GM19463 (cell line): ENCODE measurements around the gene BLNK.
A peak's percentile ranks its signal among the peaks of the same experiment; 100 is the strongest.
"Not testable (repeated sequence)": the region's sequence is repeated elsewhere in the genome, so short reads cannot be mapped to it uniquely, and the experiment has no call there.

Experiments
- ATAC-seq: cut with Tn5 transposase; IDR thresholded peaks from one replicate; pipeline ENCODE4 v1.9.1; 2021; ENCODE audit warnings: mild to moderate bottlenecking, moderate library complexity; ENCODE audit not compliant: unreplicated experiment

Gene BLNK

DNA sequence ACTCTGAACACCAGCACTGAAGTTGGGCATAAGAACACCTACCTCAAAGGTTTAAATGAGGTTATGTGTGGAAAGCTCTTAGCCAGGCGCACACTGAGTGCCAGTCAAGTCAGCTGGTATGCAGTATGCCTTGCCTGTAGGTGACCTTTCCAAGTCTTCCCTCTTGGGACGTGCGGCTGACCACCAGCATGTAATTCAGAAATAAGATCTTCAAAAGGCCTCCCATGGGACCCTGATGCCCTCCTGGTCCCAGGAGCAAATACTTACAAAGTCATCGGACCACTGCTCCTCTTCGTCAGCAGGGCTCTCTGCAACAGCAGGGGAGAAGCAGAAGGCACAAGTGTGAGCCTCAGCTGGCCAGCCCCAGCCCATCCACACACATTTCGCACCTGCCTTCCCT, 40.8 kb downstream of the BLNK start:
- ATAC-seq, result peak; percentile 54

DNA sequence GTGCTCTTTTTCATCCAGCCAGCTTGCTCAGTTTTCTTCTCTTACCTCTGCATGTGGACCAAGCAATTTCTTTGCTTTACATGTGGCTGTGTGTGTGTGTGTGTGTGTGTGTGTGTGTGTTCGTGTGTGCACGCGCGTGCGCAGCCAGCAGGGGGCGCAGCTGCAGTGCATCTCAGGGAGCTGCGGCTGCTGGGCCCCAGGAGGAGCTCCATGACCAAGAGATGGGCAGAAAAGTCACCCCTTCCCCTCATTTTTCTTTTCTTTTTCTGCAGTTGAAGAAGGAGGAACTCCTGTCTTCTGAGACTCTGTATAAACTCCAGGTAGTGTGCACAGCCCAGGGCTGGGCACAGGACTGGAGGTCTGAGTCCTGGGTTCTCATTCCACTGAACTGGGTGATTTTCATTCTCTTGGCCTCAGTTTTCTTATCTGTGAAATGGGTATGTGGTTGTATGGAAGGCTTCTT, 41.8 kb downstream of the BLNK start:
- ATAC-seq, result no peak

DNA sequence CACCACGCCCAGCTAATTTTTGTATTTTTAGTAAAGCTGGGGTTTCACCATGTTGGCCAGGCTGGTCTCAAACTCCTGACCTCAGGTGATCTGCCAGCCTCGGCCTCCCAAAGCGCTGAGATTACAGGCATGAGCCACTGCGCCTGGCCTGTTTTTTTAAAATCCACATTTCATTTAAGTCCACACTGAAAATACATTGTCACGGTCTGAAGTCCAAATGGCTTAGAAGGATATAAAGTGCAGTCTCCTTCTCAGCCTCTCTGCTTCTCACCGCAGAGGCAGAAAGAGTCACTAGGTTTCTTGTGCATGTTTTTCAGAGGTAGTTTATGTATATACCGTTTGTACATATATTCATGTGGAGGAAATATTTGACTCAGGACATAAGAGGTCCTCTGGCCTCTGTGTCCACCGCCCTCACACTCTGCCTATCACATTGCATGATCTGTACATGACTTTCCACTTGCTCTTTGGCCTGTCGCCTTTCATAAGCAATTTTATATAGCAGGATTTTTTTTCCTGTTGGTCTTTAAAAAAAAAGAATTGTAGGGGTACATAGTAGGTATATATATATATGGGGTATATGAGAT, 42.9 kb downstream of the BLNK start:
- ATAC-seq, result no peak

DNA sequence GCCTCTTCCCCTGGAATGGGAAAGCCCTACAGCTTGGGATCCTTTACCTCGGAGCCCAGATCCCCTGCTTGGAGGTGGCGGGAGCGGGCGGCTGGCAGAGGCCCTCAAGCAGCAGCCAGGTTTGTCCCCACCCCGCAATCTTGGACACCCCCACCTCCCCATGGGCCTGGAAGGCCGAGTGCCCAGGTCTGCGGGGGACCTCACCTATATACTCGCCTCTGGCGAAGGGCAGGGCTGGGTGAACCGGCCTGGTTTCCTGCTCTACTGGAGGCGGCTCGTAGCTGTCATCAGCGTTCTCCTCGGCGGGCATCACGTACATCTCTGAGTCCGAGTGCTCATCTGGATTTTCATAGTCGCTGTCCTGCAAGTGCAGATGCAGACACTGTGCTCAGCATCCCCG, 44.2 kb downstream of the BLNK start:
- no peak for ATAC-seq

DNA sequence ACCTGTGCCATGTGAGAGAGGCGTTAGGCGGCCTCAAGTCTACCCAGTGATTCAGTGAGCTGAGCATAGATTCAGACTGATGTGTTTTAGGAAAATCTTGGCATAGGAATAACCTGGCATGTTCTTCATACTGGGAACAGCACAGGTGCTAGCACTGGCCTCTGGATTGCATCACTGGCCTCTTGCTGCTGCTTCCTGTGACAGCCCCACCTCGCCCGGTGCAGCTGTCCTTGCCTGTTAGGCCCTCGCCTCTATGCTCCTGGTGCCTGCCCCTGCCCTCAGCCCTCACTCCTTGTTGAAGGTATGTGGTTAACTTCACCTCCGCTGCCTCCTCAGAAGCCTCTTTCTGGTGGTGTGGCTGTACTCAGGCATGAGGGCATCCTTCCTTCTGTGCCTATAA, 46.2 kb downstream of the BLNK start:
- ATAC-seq, result no peak

DNA sequence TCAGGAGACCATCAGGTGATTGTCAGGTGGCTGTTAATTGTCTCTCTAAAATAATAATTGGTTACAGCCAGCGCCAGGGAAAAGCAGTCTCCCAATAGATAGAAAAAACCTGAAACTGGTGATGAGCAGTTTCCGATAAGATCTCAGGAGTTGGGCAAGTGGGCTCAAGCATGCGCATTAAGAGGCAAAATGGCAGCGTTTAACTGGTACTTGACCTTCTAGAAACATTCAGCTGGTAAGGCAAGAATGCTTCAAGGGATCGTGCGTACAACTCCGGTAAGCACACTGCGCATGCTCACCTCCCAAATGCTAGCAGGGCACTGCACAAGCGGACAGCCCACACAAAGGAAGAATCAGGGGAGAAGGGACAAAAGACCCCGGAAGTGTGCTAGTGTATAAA, 48.5 kb downstream of the BLNK start:
- ATAC-seq, result no peak

DNA sequence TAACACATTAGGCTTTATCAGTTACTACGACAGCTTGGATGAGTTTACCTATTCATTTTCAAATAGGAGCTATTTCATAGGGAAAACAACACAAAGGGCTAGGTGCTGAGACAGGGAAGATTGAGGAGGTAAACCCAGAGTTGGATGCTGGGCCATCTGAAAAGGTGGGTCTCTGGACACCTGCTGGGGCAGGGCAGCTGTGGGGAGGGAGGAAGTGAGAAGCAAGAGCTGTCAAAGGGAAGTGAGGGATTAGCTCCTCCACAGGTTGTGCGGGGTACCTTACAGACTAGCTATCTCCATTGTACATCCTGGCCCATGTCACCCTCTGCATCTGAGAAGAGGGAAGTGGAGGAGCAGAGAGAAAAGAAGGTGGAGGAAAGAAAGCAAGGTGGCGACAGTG, 48.9 kb downstream of the BLNK start:
- ATAC-seq, result no peak

DNA sequence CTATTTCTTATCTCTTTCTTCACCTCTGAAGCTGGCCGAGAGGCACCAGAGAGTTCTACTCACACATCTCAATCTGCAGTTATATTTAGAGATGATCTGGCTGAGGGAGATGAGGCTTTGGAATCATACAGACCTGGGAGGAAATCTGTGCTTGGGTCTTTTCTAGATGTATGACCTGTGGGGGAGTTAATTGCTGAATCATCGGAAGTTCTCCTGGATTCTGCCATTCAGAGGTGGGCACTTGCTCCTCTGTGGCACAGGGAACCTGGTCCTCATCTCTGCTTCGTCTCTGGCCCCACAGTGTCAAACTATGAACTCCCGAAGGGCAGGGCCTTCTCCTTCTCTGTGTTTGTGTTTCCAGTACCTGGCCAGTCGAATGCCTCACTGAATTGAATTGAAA, 52.5 kb downstream of the BLNK start:
- no peak for ATAC-seq

DNA sequence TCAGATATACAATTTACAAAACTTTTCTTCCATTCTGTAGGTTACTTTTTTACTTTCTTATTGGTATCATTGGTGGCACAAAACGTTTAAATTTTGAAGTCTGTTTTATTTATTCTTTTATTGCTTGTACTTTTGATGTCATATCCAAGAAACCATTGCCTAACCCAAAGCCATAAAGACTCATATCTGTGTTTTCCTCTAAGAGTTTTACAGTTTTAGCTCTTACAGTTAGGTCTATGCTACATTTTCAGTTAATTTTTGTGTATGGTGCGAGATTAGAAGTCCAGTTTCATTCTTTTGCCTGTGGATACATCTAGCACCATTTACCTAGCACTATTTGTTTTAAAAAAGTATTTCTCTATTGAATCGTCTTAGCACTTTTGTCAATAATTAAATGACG, 53.7 kb downstream of the BLNK start:
- ATAC-seq, result no peak

DNA sequence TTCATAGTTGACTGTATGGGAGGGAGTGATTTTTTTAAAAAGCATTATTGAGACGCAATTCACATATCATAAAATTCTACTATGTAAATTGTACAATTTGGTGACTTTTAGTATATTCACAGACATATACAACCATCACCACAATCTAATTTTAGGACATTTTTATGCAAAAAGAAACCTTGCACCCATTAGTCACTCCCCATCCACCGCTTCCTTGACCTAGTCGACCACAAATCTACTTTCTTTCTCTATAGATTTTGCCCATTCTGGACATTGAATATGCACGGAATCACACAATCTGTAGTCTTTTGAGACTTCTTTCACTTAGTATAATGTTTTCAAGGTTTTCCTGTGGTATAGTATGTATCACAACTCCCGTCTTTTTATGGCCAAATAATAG, 54.6 kb downstream of the BLNK start:
- no peak for ATAC-seq

DNA sequence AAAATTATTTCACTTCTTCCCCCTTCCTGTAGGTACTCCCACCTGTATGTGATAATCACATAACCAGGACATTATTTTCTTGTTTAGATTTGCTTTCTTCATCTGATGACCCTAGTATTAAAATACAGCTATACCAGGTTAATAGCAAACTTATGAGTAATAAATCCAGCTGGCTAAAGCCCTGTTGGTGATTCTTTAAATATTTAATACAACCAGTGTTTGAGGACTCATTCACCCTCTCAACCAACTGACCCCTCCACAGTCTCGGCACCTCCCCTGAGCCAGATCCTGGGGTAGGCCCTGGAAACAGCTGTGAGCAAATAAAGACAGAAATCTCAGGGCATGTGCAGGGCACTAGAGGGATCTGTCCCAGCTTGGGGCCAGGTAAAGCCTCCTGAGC, 58.5 kb downstream of the BLNK start:
- ATAC-seq, result no peak

DNA sequence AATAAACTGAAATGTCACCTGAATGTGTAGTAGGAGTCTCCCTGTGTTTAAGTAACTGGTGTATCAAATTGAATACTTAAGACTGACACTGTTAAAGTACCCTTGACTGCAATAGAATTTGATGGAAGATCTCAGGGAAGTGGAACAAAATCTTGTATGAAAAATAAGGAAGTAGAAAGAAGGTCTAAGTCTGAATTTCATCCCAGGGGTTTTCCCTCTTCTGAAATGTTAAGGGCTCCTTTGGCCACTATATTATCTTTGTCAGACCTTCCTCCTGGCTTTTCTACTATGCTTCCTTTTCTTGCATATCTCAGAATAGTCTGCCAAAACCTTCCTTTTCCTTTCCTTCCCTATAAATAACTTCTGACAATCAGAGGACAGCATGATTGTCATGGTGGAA, 59.6 kb downstream of the BLNK start:
- no peak for ATAC-seq

DNA sequence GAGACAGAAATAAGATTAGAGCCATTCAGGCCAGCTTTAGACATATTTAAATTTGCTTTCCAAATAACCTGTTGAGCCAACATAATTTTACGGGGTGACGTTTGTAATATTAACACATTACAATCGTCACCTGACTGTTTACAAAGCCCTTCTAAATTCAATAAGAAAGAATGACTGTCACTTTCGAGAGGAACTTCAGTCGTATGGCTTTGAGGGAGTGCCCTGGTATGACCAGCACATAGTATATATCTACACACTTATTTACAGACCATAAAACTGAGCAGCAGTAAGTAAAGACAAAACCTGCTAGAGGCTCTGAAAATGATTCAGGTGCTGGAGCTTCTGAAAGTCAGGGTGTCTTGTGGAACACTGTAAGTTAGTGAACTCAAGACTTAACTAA, 62.4 kb downstream of the BLNK start:
- no peak for ATAC-seq

DNA sequence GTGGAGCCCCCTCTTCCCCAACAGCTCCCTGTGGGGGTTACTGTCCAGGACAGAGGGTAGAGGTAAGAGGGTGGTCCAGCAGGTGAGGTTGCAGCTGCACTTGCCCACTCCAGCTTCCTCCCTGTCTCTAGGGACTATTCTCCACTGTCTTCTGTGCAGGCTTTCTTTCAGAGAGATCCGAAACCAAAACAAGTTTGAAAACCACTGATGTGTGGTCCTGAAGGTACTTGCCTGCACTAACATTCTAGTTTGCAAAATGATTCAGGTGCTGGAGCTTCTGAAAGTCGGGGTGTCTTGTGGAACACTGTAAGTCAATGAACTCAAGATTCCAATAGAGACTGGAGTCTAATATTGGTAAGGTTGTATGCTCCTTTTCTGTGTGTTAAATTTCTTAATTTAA, 63.1 kb downstream of the BLNK start:
- ATAC-seq, result no peak

DNA sequence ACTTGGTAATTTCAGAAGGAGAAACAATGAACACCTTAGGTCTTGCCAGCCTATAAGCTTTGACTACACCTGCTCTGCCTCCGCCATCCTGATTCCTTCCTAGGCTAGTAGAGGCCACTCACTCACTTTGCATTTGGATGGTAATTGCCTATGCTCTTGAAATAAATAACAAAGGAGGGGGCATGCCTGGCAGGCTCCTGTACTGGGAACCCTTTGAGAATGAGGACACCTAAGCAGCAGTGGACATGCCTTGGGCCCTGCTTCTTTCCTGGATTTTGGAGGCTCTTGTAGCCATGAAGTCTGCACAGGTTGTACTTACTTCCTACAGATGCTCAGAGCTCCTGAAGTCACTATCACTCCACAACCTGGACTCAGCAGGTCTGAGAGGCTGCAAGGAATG, 65.8 kb downstream of the BLNK start:
- no peak for ATAC-seq

DNA sequence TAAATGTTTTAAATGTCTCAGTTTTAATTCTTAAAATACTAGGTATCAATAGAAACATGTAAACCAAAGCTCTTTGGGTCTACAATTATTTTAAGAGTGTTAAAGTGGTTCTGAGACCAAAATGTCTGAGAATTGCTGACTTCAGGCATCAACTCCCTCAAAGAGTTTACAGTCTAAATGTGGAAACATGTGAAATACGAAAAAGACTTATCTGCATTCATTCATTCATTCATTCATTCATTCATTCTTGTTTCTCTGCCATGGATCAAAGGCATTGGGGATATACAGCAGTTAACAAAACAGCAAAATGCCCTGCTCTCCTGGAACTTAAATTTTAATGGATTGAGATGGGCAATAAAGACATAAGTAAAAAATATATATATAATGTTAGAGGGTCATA, 69.8 kb downstream of the BLNK start:
- no peak for ATAC-seq

DNA sequence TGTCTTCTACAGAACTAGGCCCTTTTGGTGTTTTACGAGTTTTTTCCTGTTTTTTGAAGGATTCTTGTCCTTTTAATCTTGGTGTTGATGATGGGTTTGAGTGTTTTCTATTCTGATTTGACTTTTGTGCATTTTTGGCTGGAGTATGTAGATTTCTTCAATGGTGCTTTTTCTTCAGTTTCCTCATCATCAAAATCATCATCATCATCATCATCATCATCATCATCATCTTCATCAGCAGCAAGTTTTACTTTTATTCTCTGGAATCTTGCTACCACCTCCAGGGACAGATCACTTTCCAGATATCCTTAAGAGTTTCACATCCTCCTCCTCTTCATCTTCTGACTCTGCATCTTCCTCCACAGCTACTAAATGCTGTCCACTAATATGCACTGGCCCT, 81.9 kb downstream of the BLNK start:
- not testable (repeated sequence) for ATAC-seq

DNA sequence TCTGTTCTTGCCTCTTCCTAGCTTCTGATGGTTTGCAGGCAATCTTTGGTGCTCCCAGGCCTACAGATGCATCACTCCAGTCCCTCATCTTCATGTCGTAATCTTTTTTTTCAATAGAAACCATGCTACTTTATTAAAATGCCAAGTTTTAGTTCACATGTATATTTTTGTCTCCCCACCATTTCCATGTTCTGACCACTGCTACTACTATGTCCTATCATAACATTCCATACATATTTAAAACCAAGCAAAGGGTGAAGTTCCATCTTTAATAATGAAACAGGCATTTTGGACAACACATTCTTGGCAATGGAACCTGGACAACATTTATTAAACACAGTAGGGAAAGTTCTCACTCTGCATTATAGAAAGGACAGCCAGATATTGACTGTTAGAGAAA, 82.5 kb downstream of the BLNK start:
- ATAC-seq, result no peak

DNA sequence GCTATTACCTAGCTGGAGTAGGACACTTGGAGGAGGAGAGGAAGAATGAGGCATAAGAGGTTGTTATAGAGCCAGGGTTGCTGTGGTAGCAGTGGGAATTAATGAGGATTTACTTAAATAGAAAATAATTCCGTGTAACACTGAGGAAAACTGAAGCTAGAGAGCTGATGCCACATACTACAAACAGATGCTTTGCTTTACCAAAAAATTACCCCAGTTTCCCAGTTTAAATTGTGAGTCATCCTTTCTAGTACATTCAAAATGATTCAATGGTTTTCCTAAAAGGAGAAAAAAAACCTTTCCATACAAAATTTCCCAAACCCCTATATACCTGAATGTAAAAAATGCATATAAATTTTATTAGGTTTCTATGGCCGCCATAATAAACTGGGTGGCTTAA, 82.9 kb downstream of the BLNK start:
- no peak for ATAC-seq

DNA sequence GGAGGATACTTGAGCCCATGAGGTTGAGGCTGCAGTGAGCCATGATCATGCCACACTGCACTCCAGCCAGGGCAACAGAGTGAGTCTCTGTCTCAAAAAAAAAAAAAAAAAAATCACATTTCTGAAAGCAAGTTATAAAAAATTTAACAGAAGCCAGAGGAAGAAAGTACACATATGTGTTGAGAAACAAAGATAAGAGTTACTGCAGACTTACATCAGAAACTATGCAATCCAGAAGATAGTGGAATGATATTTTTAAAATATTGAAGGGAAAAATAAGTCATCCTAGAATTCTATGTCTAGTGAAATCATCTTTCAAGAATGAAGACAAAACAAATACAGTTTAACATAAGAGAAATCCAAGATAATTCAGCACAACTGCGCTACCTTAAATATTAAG, 94.4 kb downstream of the BLNK start:
- no peak for ATAC-seq

DNA sequence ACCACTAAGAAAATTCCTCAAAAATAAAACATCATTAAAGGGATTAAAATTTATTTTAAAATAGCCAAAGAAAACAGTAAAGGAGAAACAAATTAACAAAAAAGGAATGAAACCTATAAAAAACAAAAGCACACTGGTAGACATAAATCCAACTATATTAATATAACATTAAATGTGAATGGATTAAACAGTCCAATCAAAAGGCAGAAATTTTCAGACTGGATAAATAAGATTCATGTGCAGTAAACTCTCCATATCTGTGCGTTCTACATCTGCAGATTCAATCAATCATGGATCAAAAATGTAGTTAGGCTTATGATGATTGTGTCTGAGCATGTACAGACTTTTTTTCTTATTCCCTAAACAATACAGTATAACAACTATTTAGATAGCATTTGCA, 98.7 kb downstream of the BLNK start:
- no peak for ATAC-seq

DNA sequence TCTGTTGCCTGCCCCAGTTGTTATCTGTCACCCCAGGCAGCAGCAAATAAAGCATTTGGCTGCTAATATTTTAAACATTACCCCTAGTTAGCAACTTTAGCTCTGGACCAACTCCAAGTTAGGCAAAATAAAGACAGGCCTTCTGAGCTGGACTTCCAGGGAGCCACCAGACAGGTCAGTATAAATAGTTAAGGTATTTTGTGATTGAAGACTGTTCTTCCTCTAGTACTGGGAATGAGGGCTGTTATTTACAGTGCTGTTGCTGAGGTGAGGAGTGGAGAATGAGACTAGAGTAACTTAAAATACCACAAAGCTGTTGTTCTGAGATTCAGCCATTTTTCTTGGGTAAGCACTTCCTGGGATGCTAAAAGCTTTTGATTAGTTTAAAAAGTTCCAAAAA, 101.1 kb downstream of the BLNK start:
- no peak for ATAC-seq

DNA sequence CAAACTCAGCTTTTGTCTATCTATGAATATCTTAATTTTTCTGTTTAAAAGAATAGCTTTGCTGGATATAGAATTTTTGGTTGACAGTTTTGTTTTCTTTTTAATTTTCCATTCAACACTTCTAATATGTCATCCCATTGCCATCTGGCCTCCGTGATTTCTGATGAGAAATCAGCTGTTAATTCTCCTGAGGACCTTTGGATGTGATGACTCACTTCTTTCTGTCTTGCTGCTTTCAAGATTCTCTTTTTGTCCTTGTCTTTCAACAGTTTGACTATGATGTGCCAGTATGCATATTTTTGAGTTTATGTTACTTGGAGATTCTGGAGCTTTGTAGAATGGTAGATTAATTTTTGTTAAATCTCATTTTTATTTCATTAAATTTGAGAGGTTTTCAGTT, 102.8 kb downstream of the BLNK start:
- no peak for ATAC-seq

DNA sequence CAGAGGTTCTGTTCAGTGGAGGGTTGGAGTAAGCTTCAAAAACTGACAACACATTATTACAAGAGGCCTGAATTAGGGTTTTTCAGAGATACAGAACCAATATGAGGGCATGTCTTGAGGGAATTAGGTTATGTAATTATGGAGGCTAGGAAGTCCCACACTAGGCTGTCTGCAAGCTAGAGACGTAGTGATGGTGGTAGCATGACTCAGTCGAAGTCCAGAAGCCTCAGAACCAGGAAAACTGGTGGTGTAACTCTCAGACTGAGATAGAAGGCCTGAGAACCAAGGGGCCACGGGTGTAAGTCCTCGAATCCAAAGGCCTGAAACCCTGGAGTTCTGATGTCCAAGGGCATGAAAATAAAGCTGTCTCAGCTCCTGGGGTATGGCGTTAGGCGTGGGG, 105.6 kb downstream of the BLNK start:
- ATAC-seq, result no peak
